GM19455 (cell line): ENCODE results near the gene CCDC191.

Experiments
- ATAC-seq: cut with Tn5 transposase; IDR thresholded peaks from one replicate; pipeline ENCODE4 v1.9.1; 2021; ENCODE audit not compliant: unreplicated experiment

The CCDC191 gene

DNA sequence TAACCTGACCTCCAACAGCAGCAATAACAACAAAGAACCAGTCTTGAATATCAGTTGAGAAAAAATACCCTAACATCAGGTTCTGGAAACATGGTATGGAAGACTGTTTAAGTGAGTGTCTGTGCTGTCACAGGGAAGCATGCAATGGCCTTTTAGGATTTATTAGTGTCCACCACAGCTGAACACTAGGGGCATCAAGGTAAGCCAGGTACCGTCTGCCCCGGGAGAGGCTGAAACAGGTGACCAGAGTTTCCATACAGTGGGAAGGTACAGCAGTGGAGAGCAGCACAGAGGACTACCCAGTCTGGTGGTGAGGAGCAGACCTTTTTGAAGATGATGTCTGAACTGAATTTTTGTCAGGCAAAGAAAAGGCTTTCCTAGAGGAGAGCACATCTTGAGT, 90.2 kb downstream of the CCDC191 start:
- ATAC-seq, result no peak

DNA sequence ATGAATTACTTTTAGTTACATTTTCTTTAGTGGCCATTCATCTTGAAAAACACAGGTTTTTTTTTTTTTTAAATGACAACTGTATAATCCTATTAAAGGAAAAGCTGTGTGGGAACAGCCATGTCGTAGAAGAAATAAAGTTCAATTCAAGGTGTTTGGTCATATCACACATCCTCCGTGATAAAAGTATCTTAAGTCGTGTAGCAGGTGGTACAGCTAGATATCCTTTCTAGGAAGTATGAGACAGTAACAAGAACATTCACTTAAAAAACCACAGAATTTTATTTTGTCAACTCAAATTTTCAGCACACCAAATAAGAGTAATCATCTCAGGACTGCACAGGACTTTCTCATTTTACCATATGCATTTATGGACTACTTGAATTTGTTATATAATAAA, 92.4 kb downstream of the CCDC191 start:
- ATAC-seq, result no peak

DNA sequence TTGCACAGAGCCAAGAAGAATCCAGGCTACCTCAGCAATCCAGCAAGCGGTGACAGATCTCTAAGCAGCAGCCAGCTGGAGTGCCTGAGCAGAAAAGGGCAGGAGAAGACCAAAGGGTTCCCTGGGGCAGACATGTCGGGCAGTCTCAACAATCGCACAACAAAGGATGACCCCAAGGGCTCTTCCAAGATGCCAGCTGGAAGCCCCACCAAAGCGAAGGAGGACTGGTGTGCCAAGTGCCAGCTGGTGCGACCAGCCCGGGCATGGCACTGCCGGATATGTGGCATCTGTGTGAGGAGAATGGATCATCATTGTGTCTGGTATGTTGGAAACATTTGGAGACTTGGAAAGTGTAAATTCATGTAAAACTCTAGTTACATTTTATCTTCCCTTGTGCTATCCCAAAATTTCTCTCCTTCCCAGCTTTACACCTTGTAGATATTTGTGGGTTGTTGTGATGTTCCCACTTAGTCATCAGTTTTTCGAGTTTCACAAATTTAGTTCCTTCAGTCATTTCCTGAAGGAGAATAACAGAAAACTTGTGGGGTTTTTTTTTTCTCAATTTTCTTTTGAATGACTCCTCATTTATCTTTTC, 102.1 kb downstream of the CCDC191 start:
- no peak for ATAC-seq

- ATAC-seq, result no peak
Measured at GRCh38 chr3:113953677-113954076, 102.6 kb downstream of the CCDC191 start.

DNA sequence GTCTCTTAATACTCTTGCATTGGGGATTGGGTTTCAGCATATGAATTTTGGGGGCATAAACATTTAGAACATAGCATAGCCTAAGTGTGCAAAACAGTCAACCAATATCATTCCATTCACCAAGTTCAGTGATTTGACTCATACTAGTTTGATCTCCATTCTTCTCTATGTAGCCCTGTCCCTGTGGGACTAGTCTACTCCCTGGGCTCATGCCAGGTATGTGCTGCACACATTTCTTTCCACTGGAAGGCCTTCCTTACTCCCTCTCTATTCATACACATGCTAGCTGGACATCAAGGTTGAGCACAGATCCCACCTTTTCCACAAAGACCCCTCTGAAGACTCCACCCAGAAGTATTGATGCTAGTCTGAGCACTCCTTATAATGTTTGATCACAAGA, 103.4 kb downstream of the CCDC191 start:
- no peak for ATAC-seq

GRCh38 chr3:113948015-113948917, 108.1 kb downstream of the CCDC191 start:
- ATAC-seq, result peak; percentile 65

DNA sequence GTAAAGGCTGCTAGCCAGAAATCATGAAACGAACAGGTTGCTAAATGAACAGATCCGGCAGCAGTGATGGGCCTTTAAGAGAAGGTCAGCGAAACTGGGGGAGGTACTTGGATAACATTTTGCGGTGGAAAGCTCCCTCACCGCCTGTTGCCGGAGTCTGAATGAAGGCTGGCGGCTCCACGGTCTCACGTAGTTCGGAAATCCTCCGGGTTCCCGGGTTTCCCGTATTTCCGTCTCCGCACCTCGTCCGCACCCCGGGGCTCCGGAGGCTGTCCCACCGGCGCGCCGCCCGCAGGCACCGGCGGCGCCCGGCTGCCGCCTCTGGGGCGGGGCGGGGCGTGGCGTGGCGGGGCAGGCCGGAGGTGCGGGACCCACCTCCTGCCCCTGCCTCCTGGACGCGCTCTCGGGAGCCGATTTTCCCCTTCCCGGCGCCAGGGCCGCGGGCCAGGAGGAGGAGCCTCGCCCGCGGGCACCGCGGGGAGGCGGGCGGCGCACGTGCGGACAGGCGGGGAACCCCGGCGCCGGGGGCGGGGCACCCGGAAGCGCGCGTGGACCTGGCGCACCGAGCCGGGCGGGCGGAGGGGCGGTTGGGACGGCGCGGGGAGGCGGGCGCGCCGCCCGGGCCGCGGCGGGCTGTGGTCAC, 108.8 kb downstream of the CCDC191 start, which contains the start of gene ZDHHC23:
Gene ZDHHC23, plus strand, starts transcription at position 642 of the 643 bp plus-strand sequence. CDS start 790 bp downstream, outside the sequence.
- peak; percentile 76 for ATAC-seq

- ATAC-seq, result no peak
Measured at GRCh38 chr3:113946831-113947230, 109.5 kb downstream of the CCDC191 start.

GRCh38 chr3:113927556-113927955, 128.8 kb downstream of the CCDC191 start:
- ATAC-seq, result no peak

GRCh38 chr3:113914646-113915045, 141.7 kb downstream of the CCDC191 start:
- ATAC-seq, result no peak
